GM12878 (cell line): Measurements from ENCODE around the gene CMTM1. TPM values are rescaled to one million over a fixed set of nuclear protein-coding genes. Genes with fewer than 3 reads are reported as not detected.

Experiments
- BCL11A ChIP-seq: IDR thresholded peaks from 2 replicates; pipeline ENCODE4 v1.6.1; 2011; ENCODE audit warnings: low read depth, low read length
- HDAC2 ChIP-seq: fragments of 200-600 bp; sonication (generic); IDR thresholded peaks from 2 replicates; pipeline ENCODE4 v1.6.1; 2017
- HDGF ChIP-seq: fragments of 450-650 bp; IDR thresholded peaks from 2 replicates; pipeline ENCODE4 v1.6.1; 2016; ENCODE audit warnings: antibody characterized with exemption
- JUNB ChIP-seq: IDR thresholded peaks from 2 replicates; pipeline ENCODE4 v1.6.1; 2016; ENCODE audit warnings: antibody characterized with exemption, mild to moderate bottlenecking
- NR2C1 ChIP-seq: fragments of 450-650 bp; IDR thresholded peaks from 2 replicates; pipeline ENCODE4 v1.6.1; 2017; ENCODE audit warnings: antibody characterized with exemption, mild to moderate bottlenecking, moderate library complexity
- SRF ChIP-seq, 2 experiments: IDR thresholded peaks; 2 replicates each; pipeline ENCODE4 v1.6.1; 2011; ENCODE audit warnings: low read depth in 2 of 2, low read length in 2 of 2, mild to moderate bottlenecking in 1 of 2, moderate library complexity in 1 of 2
- TARDBP ChIP-seq: IDR thresholded peaks from 2 replicates; pipeline ENCODE4 v1.6.1; 2016; ENCODE audit warnings: borderline replicate concordance
- polyA plus RNA-seq, 11 experiments: library from polyadenylated mRNA; depleted of rRNA in 4 of 11; unstranded in 6 of 11; stranded (reverse) in 5 of 11; fragments of >200 nt; fragmentation: Nextera tagmentation in 4 of 11; fragmentation: Illumina TruSeq in 1 of 11; extraction: Ambion mirVana in 4 of 11; extraction: Trizol in 1 of 11; gene quantifications; 1 replicate in 1 of 11; 2 replicates in 10 of 11; pipeline versions ENCODE4 v1.2.1 to v1.2.3, GENCODE V29; 2011 to 2016; ENCODE audit warnings: inconsistent platforms in 2 of 11, missing spikeins in 2 of 11, low read depth in 1 of 11
- total RNA-seq, 4 experiments: library from RNA; depleted of rRNA in 3 of 4; stranded (reverse); fragments of >200 nt in 3 of 4; fragmentation: Illumina TruSeq in 1 of 4; extraction: Trizol in 1 of 4; gene quantifications; 2 replicates each; pipeline versions ENCODE4 v1.2.1 to v1.2.3, GENCODE V29; 2013 to 2021
- TF ChIP-seq, protein P1 (sequence below): fragments of 450-650 bp; IDR thresholded peaks from 2 replicates; pipeline ENCODE4 v1.6.1; 2017; ENCODE audit warnings: mild to moderate bottlenecking, moderate library complexity
- TF ChIP-seq, protein P2 (sequence below): IDR thresholded peaks from 2 replicates; pipeline ENCODE4 v1.6.1; 2011; ENCODE audit warnings: low read depth, mild to moderate bottlenecking, low read length, moderate library complexity, borderline replicate concordance; ENCODE audit errors: extremely low read depth
- TF ChIP-seq, protein P3 (sequence below): fragments of 450-650 bp; formaldehyde crosslinking; IDR thresholded peaks from 2 replicates; pipeline ENCODE4 v1.4.0; 2022; ENCODE audit warnings: mild to moderate bottlenecking, moderate library complexity

Gene CMTM1
- total and polyA plus RNA-seq, 10 of the 15 experiments (the other 5 are each of a cell fraction or from before 2014, with no cell fraction given), result 0.09 to 3.0 (median 1.4) TPM; not detected in 2

DNA sequence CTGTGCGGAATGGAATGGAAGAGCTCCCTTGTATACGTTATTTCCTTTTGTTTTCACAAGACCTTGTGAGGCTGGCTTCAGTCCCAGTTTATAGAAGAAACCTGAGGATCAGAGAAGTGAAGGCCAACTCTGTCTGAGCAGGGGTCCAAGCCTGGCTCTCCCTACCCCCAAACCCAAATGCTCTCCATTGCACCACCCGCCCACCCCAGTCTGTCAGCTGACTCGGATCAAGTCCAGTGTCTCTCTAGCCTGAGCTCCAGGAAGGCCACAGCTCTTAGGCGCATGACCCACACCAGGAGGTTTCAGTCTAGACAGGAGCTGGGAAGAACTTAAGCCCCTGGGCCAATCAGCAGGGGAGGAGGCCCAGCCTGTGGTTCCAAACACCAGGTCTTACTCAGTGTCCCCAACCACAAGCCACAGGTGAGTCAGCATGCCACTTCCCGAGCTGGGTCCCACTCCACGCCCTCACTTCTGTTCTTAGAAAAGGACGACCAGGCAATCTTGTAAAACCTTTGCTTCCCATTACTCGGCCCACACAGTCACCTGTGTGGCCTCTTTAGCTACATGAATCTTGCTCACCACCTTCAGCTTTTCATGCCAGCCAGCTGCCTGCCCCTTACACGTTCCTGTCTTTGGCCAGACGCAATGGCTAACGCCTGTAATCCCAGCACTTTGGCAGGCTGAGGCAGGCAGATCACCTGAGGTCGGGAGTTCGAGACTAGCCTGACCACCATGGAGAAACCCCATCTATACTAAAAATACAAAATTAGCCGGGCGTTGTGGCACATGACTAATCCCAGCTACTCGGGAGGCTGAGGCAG, 44.1 kb upstream of the CMTM1 start (continued):
- TF ChIP-seq, protein P1, sequence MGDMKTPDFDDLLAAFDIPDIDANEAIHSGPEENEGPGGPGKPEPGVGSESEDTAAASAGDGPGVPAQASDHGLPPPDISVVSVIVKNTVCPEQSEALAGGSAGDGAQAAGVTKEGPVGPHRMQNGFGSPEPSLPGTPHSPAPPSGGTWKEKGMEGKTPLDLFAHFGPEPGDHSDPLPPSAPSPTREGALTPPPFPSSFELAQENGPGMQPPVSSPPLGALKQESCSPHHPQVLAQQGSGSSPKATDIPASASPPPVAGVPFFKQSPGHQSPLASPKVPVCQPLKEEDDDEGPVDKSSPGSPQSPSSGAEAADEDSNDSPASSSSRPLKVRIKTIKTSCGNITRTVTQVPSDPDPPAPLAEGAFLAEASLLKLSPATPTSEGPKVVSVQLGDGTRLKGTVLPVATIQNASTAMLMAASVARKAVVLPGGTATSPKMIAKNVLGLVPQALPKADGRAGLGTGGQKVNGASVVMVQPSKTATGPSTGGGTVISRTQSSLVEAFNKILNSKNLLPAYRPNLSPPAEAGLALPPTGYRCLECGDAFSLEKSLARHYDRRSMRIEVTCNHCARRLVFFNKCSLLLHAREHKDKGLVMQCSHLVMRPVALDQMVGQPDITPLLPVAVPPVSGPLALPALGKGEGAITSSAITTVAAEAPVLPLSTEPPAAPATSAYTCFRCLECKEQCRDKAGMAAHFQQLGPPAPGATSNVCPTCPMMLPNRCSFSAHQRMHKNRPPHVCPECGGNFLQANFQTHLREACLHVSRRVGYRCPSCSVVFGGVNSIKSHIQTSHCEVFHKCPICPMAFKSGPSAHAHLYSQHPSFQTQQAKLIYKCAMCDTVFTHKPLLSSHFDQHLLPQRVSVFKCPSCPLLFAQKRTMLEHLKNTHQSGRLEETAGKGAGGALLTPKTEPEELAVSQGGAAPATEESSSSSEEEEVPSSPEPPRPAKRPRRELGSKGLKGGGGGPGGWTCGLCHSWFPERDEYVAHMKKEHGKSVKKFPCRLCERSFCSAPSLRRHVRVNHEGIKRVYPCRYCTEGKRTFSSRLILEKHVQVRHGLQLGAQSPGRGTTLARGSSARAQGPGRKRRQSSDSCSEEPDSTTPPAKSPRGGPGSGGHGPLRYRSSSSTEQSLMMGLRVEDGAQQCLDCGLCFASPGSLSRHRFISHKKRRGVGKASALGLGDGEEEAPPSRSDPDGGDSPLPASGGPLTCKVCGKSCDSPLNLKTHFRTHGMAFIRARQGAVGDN, result peak; percentile 40; the same call in 1 of the 2 replicates
- TF ChIP-seq SRF (IDR thresholded peaks at IDR 0.05; ENCODE audit: low read depth in 2 of 2, low read length in 2 of 2) (0 out of 4 replicates have a peak, but pooled peaks of 1 of the 2 experiments have one; percentile 58), HDAC2 (no peak), BCL11A (peak; percentile 85), TARDBP (no peak), NR2C1 (no peak), JUNB (peak; percentile 92), HDGF (no peak)
- TF ChIP-seq, protein P2, sequence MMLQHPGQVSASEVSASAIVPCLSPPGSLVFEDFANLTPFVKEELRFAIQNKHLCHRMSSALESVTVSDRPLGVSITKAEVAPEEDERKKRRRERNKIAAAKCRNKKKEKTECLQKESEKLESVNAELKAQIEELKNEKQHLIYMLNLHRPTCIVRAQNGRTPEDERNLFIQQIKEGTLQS, result no peak
- TF ChIP-seq, protein P3, sequence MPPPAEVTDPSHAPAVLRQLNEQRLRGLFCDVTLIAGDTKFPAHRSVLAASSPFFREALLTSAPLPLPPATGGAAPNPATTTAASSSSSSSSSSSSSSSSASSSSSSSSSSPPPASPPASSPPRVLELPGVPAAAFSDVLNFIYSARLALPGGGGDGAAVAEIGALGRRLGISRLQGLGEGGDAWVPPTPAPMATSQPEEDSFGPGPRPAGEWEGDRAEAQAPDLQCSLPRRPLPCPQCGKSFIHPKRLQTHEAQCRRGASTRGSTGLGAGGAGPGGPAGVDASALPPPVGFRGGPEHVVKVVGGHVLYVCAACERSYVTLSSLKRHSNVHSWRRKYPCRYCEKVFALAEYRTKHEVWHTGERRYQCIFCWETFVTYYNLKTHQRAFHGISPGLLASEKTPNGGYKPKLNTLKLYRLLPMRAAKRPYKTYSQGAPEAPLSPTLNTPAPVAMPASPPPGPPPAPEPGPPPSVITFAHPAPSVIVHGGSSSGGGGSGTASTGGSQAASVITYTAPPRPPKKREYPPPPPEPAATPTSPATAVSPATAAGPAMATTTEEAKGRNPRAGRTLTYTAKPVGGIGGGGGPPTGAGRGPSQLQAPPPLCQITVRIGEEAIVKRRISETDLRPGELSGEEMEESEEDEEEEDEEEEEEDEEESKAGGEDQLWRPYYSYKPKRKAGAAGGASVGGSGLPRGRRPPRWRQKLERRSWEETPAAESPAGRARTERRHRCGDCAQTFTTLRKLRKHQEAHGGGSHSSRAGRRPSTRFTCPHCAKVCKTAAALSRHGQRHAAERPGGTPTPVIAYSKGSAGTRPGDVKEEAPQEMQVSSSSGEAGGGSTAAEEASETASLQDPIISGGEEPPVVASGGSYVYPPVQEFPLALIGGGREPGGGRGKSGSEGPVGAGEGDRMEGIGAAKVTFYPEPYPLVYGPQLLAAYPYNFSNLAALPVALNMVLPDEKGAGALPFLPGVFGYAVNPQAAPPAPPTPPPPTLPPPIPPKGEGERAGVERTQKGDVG, result no peak
